Prostate gland (tissue), 2 donors: ENCODE data around the gene SAT2.

Experiments
- CTCF ChIP-seq, 4 experiments: fragments of 200-600 bp in 2 of 4; fragments of 450-650 bp in 2 of 4; sonication (generic) in 2 of 4; IDR thresholded peaks; 1 replicate in 3 of 4; 2 replicates in 1 of 4; pipeline ENCODE4 v1.5.1; 2016 to 2019; ENCODE audit warnings: antibody characterized with exemption in 4 of 4, mild to moderate bottlenecking in 2 of 4, moderate library complexity in 2 of 4
- POLR2A ChIP-seq: fragments of 450-650 bp; IDR thresholded peaks from one replicate; pipeline ENCODE4 v1.6.1; 2016; ENCODE audit warnings: antibody characterized with exemption, mild to moderate bottlenecking

- TF ChIP-seq CTCF (IDR thresholded peaks at IDR 0.05) (no peak), POLR2A (no peak)
Measured at GRCh38 chr17:7610641-7611040, 17.0 kb downstream of the SAT2 start.
